Measurements from ENCODE around the gene TINAGL1.

Gene TINAGL1, protein sequence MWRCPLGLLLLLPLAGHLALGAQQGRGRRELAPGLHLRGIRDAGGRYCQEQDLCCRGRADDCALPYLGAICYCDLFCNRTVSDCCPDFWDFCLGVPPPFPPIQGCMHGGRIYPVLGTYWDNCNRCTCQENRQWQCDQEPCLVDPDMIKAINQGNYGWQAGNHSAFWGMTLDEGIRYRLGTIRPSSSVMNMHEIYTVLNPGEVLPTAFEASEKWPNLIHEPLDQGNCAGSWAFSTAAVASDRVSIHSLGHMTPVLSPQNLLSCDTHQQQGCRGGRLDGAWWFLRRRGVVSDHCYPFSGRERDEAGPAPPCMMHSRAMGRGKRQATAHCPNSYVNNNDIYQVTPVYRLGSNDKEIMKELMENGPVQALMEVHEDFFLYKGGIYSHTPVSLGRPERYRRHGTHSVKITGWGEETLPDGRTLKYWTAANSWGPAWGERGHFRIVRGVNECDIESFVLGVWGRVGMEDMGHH

DNA sequence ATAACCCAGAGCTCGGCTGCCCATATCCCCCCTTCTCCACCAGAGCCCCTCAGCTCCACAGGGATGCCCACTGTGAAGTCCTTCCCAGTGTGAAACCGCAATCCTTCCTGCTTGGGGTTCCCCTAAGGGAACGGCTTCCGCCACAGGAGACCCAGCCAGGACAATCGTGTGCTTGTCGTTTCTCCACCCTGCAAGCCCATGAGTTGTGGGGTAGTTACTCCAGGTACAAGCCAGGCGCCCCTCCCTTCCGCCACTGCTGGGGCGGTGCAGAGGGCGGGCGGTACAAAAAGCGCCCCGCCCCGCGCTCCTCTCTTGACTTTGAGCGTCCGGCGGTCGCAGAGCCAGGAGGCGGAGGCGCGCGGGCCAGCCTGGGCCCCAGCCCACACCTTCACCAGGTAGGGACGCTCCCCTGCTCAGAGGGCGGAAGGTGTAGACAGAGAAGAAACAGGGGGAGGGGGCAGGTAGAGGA lies at the start of gene TINAGL1:
TSS of gene TINAGL1 (plus strand) at position 315 of the 469 bp plus-strand sequence. CDS start 634 bp downstream, outside the sequence.
- ATAC-seq: no peak

DNA sequence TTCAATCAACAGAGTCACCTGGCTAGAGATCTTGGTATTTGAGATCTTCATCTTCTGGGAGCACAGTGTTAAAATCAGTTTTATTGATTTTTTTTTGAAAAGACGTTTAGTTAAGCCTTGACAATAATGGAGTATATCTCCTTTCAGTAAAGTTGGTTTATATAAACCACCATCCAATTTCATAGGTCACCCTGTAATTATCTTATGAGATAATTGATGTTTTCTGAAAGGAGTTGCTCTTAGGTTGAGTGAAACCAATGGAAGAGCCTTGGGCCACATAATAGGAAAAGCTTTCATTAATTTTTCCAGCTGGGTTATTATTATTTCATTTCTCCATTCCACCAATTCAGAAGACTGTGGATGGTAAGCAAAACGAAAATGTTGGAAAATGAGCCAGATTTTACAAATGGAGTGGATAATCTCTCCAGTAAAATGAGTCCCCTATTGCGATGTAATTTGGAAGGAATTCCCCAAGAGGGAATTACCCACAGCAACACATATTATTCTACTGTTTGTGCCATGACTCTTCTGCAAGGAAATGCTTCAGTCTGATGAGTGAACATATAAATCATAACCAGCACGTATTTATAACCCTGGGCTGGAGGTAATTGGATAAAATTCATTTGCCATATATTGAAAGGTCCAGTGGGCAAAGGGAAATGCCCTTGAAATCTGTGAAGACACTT lies 46.2 kb upstream of the TINAGL1 start:
- no peak for ATAC-seq

DNA sequence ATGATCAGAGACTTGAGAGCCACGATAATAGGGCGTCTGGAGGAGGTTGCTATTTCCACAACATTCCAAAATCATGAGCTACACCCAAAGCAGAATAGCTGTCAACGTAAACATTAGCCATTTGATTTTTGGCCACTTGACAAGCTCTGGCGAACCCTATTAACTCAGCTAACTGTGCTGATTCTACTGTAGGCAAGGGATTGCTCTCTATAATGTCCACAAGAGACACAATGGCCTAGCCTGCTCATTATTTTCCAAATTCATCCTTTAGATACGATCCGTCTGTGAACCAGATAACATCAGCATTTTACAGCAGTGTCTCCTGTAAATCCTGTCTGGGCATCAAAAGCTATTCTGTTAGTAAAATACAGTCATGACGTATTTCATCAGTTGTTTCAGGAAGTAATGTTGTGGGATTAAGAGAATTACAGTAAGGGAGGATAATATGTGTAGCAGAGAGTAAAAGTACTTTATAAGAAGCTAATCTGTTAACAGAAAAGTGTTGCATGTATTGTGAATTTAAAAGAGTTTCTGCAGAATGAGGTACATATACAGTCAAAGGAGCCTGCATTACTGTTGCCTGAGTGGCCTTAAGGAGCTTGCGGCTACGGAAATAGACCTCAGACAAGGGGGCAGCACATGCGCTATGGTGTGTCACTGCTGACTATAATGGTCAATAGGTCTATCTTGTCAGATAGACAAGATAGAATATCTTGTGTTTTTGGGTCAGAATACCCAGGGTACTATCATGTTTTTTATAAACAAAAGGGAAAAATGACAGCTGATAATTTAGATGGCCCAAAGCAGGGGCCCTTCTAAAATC lies 44.9 kb upstream of the TINAGL1 start:
- no peak for ATAC-seq

DNA sequence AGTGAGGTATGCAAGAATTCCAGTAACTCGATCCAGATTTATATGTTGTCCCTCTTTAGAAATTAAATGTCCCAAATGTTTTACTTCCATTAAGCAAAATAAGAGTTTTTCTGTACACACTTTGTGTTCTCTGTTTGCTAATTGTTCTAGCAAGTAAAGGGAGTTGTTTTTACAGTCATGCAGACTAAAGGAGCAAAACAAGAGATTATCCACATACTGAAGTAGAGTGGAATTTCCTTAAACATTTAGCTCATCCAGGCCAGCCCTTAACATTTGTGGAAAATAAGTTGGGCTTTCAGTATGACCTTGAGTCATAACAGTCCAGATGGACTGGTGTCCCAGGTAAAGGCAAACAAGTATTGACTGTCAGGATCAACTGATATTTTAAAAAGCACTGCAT lies 44.1 kb upstream of the TINAGL1 start:
- no peak for ATAC-seq

DNA sequence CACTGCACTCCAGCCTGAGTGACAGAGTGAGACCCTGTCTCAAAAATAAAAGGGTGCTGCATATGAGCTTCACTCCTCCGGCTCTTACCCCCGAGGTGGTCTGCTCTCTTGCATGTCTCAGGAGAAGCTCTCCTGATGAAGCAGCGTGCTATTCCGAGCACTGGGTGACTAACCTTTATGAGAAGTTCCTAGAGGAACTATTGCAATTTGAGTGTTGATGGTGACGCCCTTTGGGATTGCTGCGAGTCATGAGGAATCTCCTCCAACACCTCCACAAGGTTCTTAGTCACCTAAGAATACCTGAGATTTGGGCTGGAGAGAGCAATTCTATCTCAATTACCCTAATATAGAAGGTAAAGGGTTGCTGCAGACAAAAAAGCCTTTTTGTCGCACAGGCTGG lies 40.8 kb upstream of the TINAGL1 start:
- no peak for ATAC-seq

DNA sequence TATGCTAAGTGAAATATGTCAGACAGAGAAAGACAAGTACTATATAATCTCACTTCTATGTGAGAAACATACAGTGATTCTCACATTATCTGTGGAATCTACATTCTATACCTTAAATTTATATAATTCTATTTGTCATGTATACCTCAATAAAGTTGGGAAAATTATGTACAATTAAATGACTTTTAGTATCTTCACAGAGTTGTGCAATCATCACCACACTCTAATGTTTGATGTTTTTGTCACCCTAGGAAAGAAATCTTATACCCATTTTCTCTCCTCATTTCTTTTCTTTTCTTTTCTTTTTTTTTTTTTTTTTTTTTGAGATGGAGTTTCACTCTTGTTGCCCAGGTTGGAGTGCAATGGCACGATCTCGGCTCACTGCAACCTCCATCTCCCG lies 37.0 kb upstream of the TINAGL1 start:
- ATAC-seq: no peak

DNA sequence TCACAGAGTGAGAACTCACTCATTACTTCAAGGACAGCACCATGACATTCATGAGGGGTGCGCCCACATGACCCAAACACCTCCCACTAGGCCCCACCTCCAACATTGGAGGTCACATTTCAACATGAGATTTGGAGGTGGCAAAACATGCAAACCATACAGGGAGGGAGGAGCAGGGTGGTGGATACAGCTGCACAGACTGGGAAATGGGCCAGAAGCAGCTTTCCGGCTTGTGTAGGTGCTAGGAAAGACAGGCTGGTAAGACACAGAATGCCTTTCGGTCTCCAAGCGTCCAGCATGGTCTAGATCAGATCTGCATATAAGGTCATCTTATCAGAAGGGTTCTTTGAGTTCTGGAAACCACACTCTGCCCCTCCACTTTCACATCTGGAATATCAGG lies 35.1 kb upstream of the TINAGL1 start:
- no peak for ATAC-seq

DNA sequence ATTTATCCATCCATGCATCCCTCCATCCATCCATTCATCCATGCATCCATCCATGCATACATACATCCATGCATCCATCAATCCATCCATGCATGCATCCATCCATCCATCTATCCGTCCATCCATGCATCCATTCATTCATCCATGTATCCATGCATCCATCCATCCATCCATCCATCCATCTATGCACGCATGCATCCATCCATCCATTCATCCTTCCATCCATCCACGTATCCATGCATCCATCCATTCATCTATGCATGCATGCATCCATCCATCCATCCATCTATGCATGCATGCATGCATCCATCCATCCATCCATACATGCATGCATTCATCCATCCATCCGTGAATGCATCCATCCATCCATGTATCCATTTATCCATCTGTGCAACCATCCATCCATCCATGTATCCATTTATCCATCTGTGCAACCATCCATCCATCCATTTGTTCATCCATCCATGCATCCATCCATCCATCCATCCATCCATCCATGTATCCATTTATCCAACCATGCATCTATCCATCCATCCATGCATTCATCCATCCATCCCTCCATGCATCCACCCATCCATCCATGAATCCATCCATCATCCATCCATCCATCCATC lies 30.3 kb upstream of the TINAGL1 start:
- ATAC-seq: no peak

DNA sequence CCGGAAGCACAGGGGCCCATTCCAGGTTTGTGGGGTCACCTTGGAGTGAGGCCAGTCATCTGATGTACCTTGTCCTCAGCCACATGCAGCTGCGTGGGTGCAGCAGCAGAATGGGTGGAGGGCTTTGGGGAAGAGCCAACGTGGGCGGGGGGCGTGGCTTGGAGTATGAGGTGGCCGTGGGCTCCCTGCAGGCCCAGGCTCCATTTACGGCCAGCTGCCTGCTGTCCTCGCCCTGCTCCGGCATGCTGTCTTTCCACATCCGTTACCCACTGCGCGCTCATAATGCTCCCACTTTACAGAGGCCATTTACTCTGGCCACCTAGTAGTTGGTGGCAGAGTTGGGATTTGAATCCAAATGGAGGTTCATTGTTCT lies 27.8 kb upstream of the TINAGL1 start:
- ATAC-seq: peak in 1 of 2 donors; percentile 7

DNA sequence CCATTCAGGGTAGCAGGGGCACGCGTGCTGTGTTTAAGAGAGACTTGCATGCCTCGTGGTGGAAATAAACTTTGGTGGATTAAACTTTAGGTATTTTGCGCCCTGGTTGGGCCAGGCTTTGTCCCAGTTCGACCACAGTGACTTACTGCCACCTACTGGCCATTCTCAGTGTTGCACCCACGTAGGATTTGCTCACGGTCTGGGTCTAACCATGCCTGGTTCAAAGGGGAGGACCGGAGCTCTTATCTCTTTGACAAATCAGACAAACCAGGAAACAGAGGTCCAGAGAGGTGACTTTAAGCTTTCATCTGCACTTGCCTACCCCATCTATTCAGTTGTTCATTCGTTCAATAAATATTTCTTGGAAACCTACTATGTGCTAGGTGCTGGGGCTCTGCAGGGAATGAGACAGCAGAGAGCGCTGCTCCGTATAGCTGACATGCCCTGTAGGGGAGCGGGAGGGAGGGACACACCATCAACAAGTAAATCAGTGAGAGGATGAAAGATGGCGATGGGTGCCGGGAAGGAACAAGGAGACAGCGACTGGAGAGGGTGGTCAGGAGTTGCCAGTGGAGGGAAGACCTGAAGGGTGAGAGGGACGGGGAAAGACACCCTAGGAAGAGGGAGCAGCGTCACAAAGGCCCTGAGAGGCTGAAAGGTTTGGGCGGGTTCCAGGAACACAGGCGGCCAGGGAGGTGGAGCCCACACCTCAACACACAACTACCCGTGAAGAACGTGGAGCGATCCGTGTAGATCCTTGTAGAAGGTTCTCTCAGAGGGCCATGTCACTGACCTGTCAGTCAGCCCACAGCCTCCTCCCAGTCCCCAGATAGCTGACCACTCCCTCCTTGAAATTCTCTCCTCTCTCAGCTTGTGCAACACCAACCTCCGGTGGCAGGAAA lies 27.2 kb upstream of the TINAGL1 start:
- peak; percentile 83 to 84 for ATAC-seq

DNA sequence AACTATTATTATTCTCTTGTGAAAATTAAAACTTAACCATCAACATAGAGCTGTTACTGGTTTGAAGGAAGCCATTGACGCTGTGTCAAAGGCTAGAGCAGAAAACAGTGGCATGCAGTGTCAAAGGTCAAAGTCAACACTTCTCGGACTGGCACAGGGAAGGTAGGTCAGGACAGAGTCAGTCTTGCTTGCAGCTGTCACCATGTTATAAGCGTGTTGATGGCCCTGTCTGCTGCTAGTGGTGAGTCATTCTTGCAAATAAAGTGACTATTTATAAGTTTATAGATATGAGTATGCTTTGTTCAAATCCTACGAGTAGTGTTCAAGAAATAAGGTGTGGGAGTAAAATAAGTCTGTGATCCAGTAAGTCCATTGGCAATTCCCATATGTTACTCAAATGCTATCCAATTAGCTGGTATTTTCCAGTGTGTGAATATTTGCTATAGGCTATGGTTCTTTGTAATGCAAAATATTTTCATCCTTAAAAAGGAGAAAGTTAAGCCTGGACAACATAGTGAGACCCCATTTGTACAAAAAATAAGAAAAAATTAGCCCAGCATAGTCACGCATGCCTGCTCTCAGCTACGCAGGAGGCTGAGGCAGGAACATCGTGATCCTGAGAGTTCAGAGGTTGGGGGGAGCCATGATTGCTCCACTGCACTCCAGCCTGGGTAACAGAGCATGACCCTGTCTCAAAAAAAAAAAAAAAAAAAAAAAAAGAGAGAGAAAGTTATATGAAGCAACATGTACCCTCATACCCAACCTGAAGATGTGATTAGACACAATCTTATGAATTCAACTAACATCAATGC lies 26.3 kb upstream of the TINAGL1 start:
- ATAC-seq: peak; percentile 69 to 73

DNA sequence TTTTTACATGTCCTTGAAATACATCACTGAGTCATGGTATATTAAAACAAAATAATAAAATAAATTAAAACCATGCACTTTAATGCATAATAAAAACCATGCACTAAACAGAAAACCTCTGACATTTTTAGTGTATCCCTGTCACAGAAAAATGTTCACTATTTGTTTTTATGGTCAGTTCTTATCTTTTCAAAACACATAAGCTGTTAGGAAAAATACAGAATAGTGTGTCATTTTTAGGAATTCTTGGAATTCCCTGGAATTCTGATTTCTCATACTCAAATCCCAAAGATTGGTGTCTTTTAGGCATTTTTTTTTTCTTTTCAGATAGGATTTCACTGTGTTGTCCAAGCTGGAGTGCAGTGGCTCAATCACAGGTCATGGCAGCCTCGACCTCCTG lies 25.1 kb upstream of the TINAGL1 start:
- ATAC-seq: no peak

DNA sequence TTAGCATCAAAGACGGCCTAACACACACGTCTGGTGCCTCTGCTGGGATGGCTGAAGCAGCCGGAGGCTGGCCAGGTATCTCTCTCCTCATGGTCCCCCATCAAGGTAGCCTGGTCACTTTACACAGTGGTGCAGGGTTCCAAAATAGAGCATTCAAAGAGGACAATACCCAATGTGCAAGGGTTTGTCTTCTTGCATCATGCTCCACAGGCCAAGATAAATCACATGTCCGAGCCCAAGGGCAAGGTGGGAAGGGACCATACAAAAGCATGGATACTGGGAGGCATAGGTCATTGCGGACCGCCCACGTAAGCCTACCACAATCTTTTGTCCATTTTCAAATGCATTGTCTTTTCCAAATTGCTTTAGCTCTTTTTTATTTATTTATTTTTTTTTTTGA lies 23.8 kb upstream of the TINAGL1 start:
- no peak for ATAC-seq

DNA sequence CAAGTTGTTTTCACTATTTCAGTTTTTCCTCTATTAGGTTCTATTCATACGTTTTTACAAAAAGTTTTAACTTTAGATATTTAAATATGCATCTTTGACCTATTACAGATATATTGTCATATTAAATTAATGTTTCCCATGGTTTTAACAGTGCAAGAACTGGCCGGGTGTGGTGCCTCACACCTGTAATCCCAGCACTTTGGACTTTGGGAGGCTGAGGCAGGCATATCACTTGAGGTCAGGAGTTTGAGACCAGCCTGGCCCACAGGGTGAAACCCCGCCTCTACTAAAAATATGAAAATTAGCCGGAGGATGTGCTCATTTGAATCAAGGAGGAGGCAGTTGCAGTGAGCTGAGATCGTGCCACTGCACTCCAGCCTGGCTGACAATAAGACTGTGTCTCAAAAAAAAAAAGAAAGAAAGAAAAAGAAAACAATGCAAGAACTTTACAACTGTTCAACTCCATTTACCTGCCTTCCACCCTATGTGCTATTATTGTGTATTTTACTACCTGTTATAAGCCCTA lies 19.8 kb upstream of the TINAGL1 start:
- no peak for ATAC-seq

DNA sequence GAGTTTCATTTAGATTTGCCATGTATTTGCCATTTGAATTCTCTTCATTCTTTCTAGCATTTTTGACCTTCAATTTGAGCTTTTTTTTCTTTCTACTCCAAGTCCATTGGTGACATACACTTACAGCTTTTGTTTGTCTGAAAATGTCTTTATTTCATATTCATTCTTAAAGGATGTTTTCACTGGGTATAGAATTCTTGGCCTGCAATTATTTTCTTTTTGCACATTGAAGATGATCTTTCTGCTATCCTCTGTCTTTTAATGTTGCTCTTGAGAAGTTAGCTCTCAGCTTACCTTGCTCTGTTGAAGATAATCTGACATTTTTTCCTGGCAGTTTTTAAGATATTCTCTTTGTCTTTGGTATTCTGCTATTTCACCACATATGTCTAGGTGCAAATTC lies 16.6 kb upstream of the TINAGL1 start:
- no peak for ATAC-seq

DNA sequence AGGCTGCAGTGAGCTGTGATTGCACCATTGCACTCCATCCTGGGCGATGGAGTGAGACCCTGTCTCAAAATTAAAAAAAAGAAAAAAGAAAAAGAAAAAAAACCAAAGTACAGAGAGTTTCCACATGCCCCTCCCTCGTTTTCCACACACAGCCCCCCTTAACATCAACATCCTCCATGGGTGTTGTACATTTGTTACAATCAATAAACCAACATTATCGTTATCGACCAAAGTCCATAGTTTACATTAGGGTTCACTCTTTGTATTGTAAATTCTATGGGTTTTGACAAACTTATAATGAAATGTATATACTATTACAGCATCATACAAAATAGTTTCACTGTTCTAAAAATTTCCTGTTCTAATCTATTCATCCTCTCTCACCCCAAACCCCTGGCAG lies 15.9 kb upstream of the TINAGL1 start:
- no peak for ATAC-seq

DNA sequence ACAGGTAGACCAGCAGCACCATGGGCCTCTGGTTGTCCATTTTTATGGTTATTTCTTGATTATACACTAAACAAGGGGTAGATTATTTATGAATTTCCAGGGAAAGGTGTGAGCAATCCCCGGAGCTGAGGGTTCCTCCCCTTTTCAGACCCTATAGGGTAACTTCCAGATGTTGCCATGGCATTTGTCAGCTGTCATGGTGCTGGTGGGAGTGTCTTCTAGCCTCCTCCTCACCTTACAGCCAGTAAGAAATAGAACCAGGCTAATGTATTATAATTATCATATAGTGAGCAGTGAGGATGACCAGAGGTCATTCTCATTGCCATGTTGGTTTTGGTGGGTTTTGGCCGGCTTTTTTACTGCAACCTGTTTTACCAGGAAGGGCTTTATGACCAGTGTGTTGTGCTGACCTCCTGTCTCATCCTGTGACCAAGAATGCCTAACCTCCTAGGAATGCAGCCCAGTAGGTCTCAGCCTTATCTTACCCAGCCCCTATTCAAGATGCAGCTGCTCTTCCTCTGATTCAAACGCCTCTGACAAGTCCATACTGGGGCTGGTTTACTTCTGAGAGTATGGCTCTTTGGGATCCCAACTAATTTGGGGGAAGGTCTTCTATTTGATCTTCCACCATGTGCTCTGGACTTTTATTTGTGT lies 13.5 kb upstream of the TINAGL1 start:
- no peak for ATAC-seq

DNA sequence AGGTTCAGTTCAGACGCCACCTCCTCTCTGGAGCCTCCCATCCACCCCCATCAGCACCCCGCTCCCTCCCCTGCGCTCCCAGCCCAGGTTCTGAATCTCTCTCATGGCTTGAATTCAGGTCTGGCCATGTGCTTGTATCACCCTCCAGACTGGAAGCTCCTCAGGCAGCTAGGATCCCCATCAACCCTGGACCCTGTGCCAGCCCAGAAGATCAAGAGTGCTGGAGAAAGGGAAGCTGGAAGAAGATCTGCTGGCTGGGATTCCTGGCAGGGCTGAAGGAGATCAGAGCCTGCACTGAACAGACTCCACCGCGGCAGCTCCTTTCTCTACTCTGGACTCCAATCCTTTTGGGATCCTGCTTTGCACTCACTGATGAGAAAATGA lies 11.7 kb upstream of the TINAGL1 start:
- no peak for ATAC-seq

DNA sequence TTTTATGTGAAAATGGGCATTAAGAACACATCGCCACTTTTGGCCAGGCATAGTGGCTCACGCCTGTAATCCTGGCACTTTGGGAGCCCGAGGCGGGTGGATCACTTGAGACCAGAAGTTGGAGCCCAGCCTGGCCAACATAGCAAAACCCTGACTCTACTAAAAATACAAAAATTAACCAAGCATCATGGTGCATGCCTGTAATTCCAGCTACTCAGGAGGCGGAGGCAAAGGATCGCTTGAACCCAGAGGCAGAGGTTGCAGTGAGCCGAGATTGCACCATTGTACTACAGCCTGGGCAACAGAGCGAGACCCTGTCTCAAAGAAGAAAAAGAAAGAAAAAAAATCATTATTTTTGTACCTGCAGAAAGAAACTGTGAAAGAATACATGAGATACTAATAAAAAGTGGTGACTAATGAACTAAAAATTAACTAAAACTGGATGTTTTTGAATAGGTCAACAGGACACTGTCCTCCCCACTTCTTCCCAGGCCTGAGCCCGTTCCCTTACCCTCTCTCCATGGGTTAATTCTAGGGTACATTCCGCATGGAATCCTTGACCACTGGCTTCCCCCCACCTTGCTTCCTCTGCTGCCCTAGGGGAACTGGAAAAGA lies 8.3 kb upstream of the TINAGL1 start:
- no peak for ATAC-seq
